Measurements from ENCODE around the gene PDIA5.
"Not testable (repeated sequence)": the region's sequence is repeated elsewhere in the genome, so short reads cannot be mapped to it uniquely, and the experiment has no call there.

PDIA5 gene

GRCh38 chr3:123151853-123152420 is 85.1 kb downstream of the PDIA5 start:
- not testable (repeated sequence) for DNase-seq

- no peak for DNase-seq
Observed at GRCh38 chr3:123152687-123153086, 85.9 kb downstream of the PDIA5 start.

- no peak for DNase-seq
Observed at GRCh38 chr3:123153125-123154019, 86.5 kb downstream of the PDIA5 start.

GRCh38 chr3:123154020-123154985 is 87.5 kb downstream of the PDIA5 start:
- no peak for DNase-seq

- DNase-seq, result no peak
Observed at GRCh38 chr3:123155471-123156011, 88.7 kb downstream of the PDIA5 start.

- DNase-seq, result no peak
Observed at GRCh38 chr3:123156276-123156995, 89.6 kb downstream of the PDIA5 start.

GRCh38 chr3:123157209-123157597 is 90.4 kb downstream of the PDIA5 start:
- DNase-seq, result no peak

- DNase-seq, result no peak
Observed at GRCh38 chr3:123157598-123158287, 90.9 kb downstream of the PDIA5 start.

GRCh38 chr3:123158330-123158729 is 91.5 kb downstream of the PDIA5 start:
- DNase-seq, result no peak

GRCh38 chr3:123158899-123159390 is 92.1 kb downstream of the PDIA5 start:
- DNase-seq, result no peak

- no peak for DNase-seq
Observed at GRCh38 chr3:123159926-123160635, 93.3 kb downstream of the PDIA5 start.

GRCh38 chr3:123161167-123161566 is 94.3 kb downstream of the PDIA5 start:
- no peak for DNase-seq

- no peak for DNase-seq
Observed at GRCh38 chr3:123163141-123163540, 96.3 kb downstream of the PDIA5 start.

GRCh38 chr3:123165163-123165562 is 98.3 kb downstream of the PDIA5 start:
- DNase-seq, result no peak

- no peak for DNase-seq
Observed at GRCh38 chr3:123167686-123168085, 100.9 kb downstream of the PDIA5 start.

GRCh38 chr3:123168122-123168521 is 101.3 kb downstream of the PDIA5 start:
- DNase-seq, result no peak

GRCh38 chr3:123168605-123169004 is 101.8 kb downstream of the PDIA5 start:
- DNase-seq, result no peak

GRCh38 chr3:123169492-123169929 is 102.7 kb downstream of the PDIA5 start:
- DNase-seq, result no peak

- DNase-seq, result no peak
Observed at GRCh38 chr3:123169930-123170329, 103.1 kb downstream of the PDIA5 start.

- DNase-seq, result no peak
Observed at GRCh38 chr3:123180791-123181190, 114.0 kb downstream of the PDIA5 start.

GRCh38 chr3:123186695-123187094 is 119.9 kb downstream of the PDIA5 start:
- no peak for DNase-seq

All from NCI-H1105 (cell line).